ENCODE measurements around the gene PRR19. TPM values are rescaled to one million over a fixed set of nuclear protein-coding genes. Genes with fewer than 3 reads are reported as not detected.
A peak's percentile ranks its signal among the peaks of the same experiment; 100 is the strongest.

PRR19 gene
- total RNA-seq (under 1 TPM in 1 of 2 donors, not detected in 1; 0.42 TPM), polyA plus RNA-seq (under 1 TPM; 0.27 to 0.43 TPM)

GRCh38 chr19:42301646-42302203 lies at the start of gene PRR19:
TSS of gene PRR19 (plus strand) at chr19:42302132. CDS start at chr19:42309585, 7,453 bp downstream.
- peak; percentile 68 for DNase-seq (ENCODE audit: low spot score)

More at GRCh38 chr19:42301646-42302203, at the start of gene PRR19:
- peaks cover 2 to 22% (median 7%) of the 10 kb centered on the region in 4 donors for H3K4me1 ChIP-seq (ENCODE audit: control insufficient read depth in 4 of 4, insufficient read depth in 4 of 4, low read length in 3 of 4)
- TF ChIP-seq YY1 (IDR thresholded peaks at IDR 0.05) (no peak), GABPA (IDR thresholded peaks at IDR 0.05 in 1 of 2, conservative IDR thresholded peaks at IDR 0.05 in 1 of 2) (no peak), TAF1 (conservative IDR thresholded peaks at IDR 0.05) (no peak), MAX (IDR thresholded peaks at IDR 0.05) (no peak), EGR1 (IDR thresholded peaks at IDR 0.05; ENCODE audit: low read depth in 2 of 2) (no peak), SP1 (IDR thresholded peaks at IDR 0.05) (no peak), HNF4G (IDR thresholded peaks at IDR 0.05) (no peak), ATF3 (IDR thresholded peaks at IDR 0.05) (no peak), CTCF (IDR thresholded peaks at IDR 0.05; ENCODE audit: low read depth, low read length, missing input control) (no peak), NR2F2 (IDR thresholded peaks at IDR 0.05) (no peak), FOXA2 (IDR thresholded peaks at IDR 0.05) (no peak), HNF4A (conservative IDR thresholded peaks at IDR 0.05) (no peak), RAD21 (IDR thresholded peaks at IDR 0.05) (no peak), ZBTB33 (IDR thresholded peaks at IDR 0.05) (no peak), REST (IDR thresholded peaks at IDR 0.05) (no peak), FOXA1 (IDR thresholded peaks at IDR 0.05) (no peak), RXRA (IDR thresholded peaks at IDR 0.05) (no peak), JUND (IDR thresholded peaks at IDR 0.05) (no peak)
- peak within 1 kb of the TSS; percentile 61 to 75 (median 67) for H3K4me3 ChIP-seq (ENCODE audit: low read depth in 1 of 3, low read length in 3 of 3)
- H3K36me3 ChIP-seq (ENCODE audit: control insufficient read depth in 4 of 4, insufficient read depth in 3 of 4, low read depth in 1 of 4, low read length in 3 of 4): no peaks in the 10 kb centered on the region
- H3K9me3 ChIP-seq (ENCODE audit: control insufficient read depth in 4 of 4, low read length in 3 of 4): no peaks in the 10 kb centered on the region
- H3K9ac ChIP-seq (ENCODE audit: low read depth in 1 of 2, low read length in 2 of 2): no peak within 1 kb of the TSS
- H3K27ac ChIP-seq (ENCODE audit: low read depth in 1 of 2, low read length in 2 of 2): peak within 1 kb of the TSS in 1 of 2 donors; percentile 50
- 21% methylated on average over 21 of the region's 21 CpGs for WGBS
- no peaks in the 10 kb centered on the region for H3K27me3 ChIP-seq (ENCODE audit: control insufficient read depth in 4 of 4, insufficient read depth in 4 of 4, low read length in 3 of 4)
